MM.1S (cell line): Measurements from ENCODE around the gene SLC24A3.

Experiments used
- DNase-seq: peaks from one replicate; pipeline ENCODE4 v3.0.0-alpha.2; 2015
- H2AFZ ChIP-seq: fragments of 300-600 bp; sonication (generic); 2 replicates; pipeline ENCODE4 v1.6.0; 2016; ENCODE audit warnings: antibody characterized with exemption, low read length
- H3F3A ChIP-seq: fragments of 300-600 bp; sonication (generic); 2 replicates; pipeline ENCODE4 v1.6.1; 2016; ENCODE audit warnings: mild to moderate bottlenecking, antibody characterized with exemption, low read length, moderate library complexity, mixed read lengths; ENCODE audit not compliant: insufficient read depth
- H3K27ac ChIP-seq: fragments of 300-600 bp; sonication (generic); 2 replicates; pipeline ENCODE4 v1.5.1; 2016; ENCODE audit warnings: mild to moderate bottlenecking, low read length
- H3K27me3 ChIP-seq: fragments of 300-600 bp; sonication (generic); replicated peaks from 2 replicates; pipeline ENCODE4 v1.6.0; 2016; ENCODE audit warnings: low read length; ENCODE audit not compliant: insufficient read depth
- H3K36me3 ChIP-seq: fragments of 300-600 bp; sonication (generic); replicated peaks from 2 replicates; pipeline ENCODE4 v1.6.1; 2016; ENCODE audit warnings: mild to moderate bottlenecking, low read length, mixed read lengths; ENCODE audit not compliant: insufficient read depth
- H3K4me1 ChIP-seq: fragments of 300-600 bp; sonication (generic); 2 replicates; pipeline ENCODE4 v1.6.1; 2016; ENCODE audit warnings: low read length, mixed read lengths
- H3K4me2 ChIP-seq: fragments of 300-600 bp; sonication (generic); 2 replicates; pipeline ENCODE4 v1.6.0; 2016; ENCODE audit warnings: low read depth, low read length
- H3K4me3 ChIP-seq: fragments of 300-600 bp; sonication (generic); 2 replicates; pipeline ENCODE4 v1.5.1; 2016; ENCODE audit warnings: low read length, mixed read lengths
- H3K79me2 ChIP-seq: fragments of 300-600 bp; sonication (generic); 2 replicates; pipeline ENCODE4 v1.6.1; 2016; ENCODE audit warnings: mixed run types, low read length, mixed read lengths
- H3K9ac ChIP-seq: fragments of 300-600 bp; sonication (generic); 2 replicates; pipeline ENCODE4 v1.6.1; 2016; ENCODE audit warnings: low read length, mixed read lengths
- H3K9me2 ChIP-seq: fragments of 300-600 bp; sonication (generic); replicated peaks from 2 replicates; pipeline ENCODE4 v1.6.1; 2016; ENCODE audit warnings: mild to moderate bottlenecking, low read length, mixed read lengths; ENCODE audit not compliant: insufficient read depth
- H3K9me3 ChIP-seq: fragments of 300-600 bp; sonication (generic); replicated peaks from 2 replicates; pipeline ENCODE4 v1.6.1; 2016; ENCODE audit warnings: mild to moderate bottlenecking, low read length, mixed read lengths; ENCODE audit not compliant: insufficient read depth
- H4K20me1 ChIP-seq: fragments of 300-600 bp; sonication (generic); 2 replicates; pipeline ENCODE4 v1.6.1; 2016; ENCODE audit warnings: mild to moderate bottlenecking, low read length, moderate library complexity, mixed read lengths; ENCODE audit not compliant: insufficient read depth
- CTCF ChIP-seq: fragments of 300-600 bp; sonication (generic); IDR thresholded peaks from 2 replicates; pipeline ENCODE4 v1.5.1; 2016; ENCODE audit warnings: antibody characterized with exemption, low read length, mixed read lengths
- EZH2 ChIP-seq: fragments of 300-600 bp; sonication (generic); optimal IDR thresholded peaks from 2 replicates; pipeline ENCODE3; 2017; ENCODE audit warnings: low read depth, mild to moderate bottlenecking, antibody characterized with exemption, low read length, mixed read lengths
- EZH2phosphoT487 ChIP-seq: fragments of 300-600 bp; sonication (generic); IDR thresholded peaks from 2 replicates; pipeline ENCODE4 v1.6.1; 2018; ENCODE audit warnings: antibody characterized with exemption, low read length

The SLC24A3 gene

GRCh38 chr20:19543101-19543500, 330.7 kb downstream of the SLC24A3 start:
- Histone ChIP-seq H3K27me3 (no peaks in the 10 kb centered on the region), H3K4me2 (no peak overlapping the region), H3F3A (no peaks in the 10 kb centered on the region), H3K27ac (no peak overlapping the region), H4K20me1 (no peaks in the 10 kb centered on the region), H3K4me1 (no peaks in the 10 kb centered on the region), H3K36me3 (no peaks in the 10 kb centered on the region), H3K9ac (no peak overlapping the region), H3K79me2 (no peaks in the 10 kb centered on the region), H3K9me2 (no peaks in the 10 kb centered on the region), H3K9me3 (no peaks in the 10 kb centered on the region), H2AFZ (no peak overlapping the region), H3K4me3 (no peak overlapping the region)
- no peak for DNase-seq
- no peak for TF ChIP-seq EZH2
- no peak for TF ChIP-seq CTCF
- TF ChIP-seq EZH2phosphoT487, result no peak

GRCh38 chr20:19544684-19545083, 332.2 kb downstream of the SLC24A3 start:
- Histone ChIP-seq H2AFZ (no peak overlapping the region), H3K36me3 (no peaks in the 10 kb centered on the region), H3K9ac (no peak overlapping the region), H3K9me2 (no peaks in the 10 kb centered on the region), H3F3A (no peaks in the 10 kb centered on the region), H3K4me2 (no peak overlapping the region), H3K9me3 (no peaks in the 10 kb centered on the region), H3K27ac (no peak overlapping the region), H3K79me2 (no peaks in the 10 kb centered on the region), H3K27me3 (no peaks in the 10 kb centered on the region), H3K4me1 (no peaks in the 10 kb centered on the region), H4K20me1 (no peaks in the 10 kb centered on the region), H3K4me3 (no peak overlapping the region)
- no peak for DNase-seq
- TF ChIP-seq EZH2 (no peak), EZH2phosphoT487 (no peak)

GRCh38 chr20:19546648-19547047, 334.2 kb downstream of the SLC24A3 start:
- Histone ChIP-seq H3K4me2 (no peak overlapping the region), H3K79me2 (no peaks in the 10 kb centered on the region), H3F3A (no peaks in the 10 kb centered on the region), H3K4me3 (no peak overlapping the region), H3K27me3 (no peaks in the 10 kb centered on the region), H2AFZ (no peak overlapping the region), H3K9me3 (no peaks in the 10 kb centered on the region), H3K9ac (no peak overlapping the region), H3K9me2 (no peaks in the 10 kb centered on the region), H3K27ac (no peak overlapping the region), H3K36me3 (no peaks in the 10 kb centered on the region), H4K20me1 (no peaks in the 10 kb centered on the region), H3K4me1 (no peaks in the 10 kb centered on the region)
- no peak for DNase-seq
- TF ChIP-seq EZH2phosphoT487 (no peak), CTCF (no peak), EZH2 (no peak)

GRCh38 chr20:19547547-19547946, 335.1 kb downstream of the SLC24A3 start:
- DNase-seq, result no peak
- Histone ChIP-seq H2AFZ (no peak overlapping the region), H3K4me3 (no peak overlapping the region), H3F3A (no peaks in the 10 kb centered on the region), H3K27me3 (no peaks in the 10 kb centered on the region), H4K20me1 (no peaks in the 10 kb centered on the region), H3K36me3 (no peaks in the 10 kb centered on the region), H3K4me1 (no peaks in the 10 kb centered on the region), H3K27ac (no peak overlapping the region), H3K9me2 (no peaks in the 10 kb centered on the region), H3K9me3 (no peaks in the 10 kb centered on the region), H3K4me2 (no peak overlapping the region), H3K79me2 (no peaks in the 10 kb centered on the region), H3K9ac (no peak overlapping the region)
- TF ChIP-seq EZH2 (no peak), EZH2phosphoT487 (no peak), CTCF (no peak)
